B cell (primary cell): ENCODE results near the gene PTH2R. TPM values are rescaled to one million over a fixed set of nuclear protein-coding genes. Genes with fewer than 3 reads are reported as not detected.

Experiments used
- ATAC-seq: fragments of 200-7000 bp; cut with Tn5 transposase; one replicate; pipeline ENCODE4 v1.10.0; 2021; ENCODE audit warnings: low read depth, mild to moderate bottlenecking, moderate number of reproducible peaks, moderate library complexity
- CTCF ChIA-PET: fragments of 350-600 bp; sonication (Branson Sonifier 250); formaldehyde crosslinking; loops from one replicate; lab custom pipeline; 2021; ENCODE audit warnings: antibody characterized with exemption, inconsistent platforms; lab: Charles Lee
- POLR2A ChIA-PET: fragments of 350-600 bp; sonication (Branson Sonifier 250); formaldehyde crosslinking; loops from one replicate; lab custom pipeline; 2021; ENCODE audit warnings: antibody characterized with exemption; lab: Charles Lee
- DNase-seq: peaks from one replicate; pipeline ENCODE4 v3.0.0; 2013
- H2AFZ ChIP-seq: 2 replicates; pipeline ENCODE4 v1.6.1; 2012; ENCODE audit warnings: mild to moderate bottlenecking, low read depth, low read length; ENCODE audit not compliant: insufficient read depth, poor library complexity, severe bottlenecking
- H3K27ac ChIP-seq, 2 donors: 1 replicate in 1 of 2; 2 replicates in 1 of 2; pipeline ENCODE4 v1.5.1; 2012 to 2013; ENCODE audit warnings: low read length in 2 of 2, mild to moderate bottlenecking in 2 of 2, moderate library complexity in 1 of 2
- H3K27me3 ChIP-seq, 4 experiments: fragments of 200-600 bp in 1 of 4; sonication (generic) in 1 of 4; replicated peaks in 1 of 4; 1 replicate in 2 of 4; 2 replicates in 2 of 4; pipeline versions ENCODE4 v1.6.1 to v1.7.0; 2013 to 2016; ENCODE audit warnings: low read length in 3 of 4, mild to moderate bottlenecking in 2 of 4, mixed read lengths in 1 of 4, moderate library complexity in 1 of 4; ENCODE audit not compliant: insufficient read depth in 4 of 4, control insufficient read depth in 3 of 4; ENCODE audit errors: control extremely low read depth in 1 of 4
- H3K36me3 ChIP-seq, 2 experiments: replicated peaks in 1 of 2; 1 replicate in 1 of 2; 2 replicates in 1 of 2; pipeline versions ENCODE4 v1.6.1 to v1.7.1; 2013; ENCODE audit warnings: low read length in 1 of 2; ENCODE audit not compliant: insufficient read depth in 2 of 2, control insufficient read depth in 1 of 2; ENCODE audit errors: control extremely low read depth in 1 of 2, extremely low read depth in 1 of 2
- H3K4me1 ChIP-seq, 2 donors: fragments of 200-600 bp in 1 of 2; sonication (generic) in 1 of 2; 1 replicate in 1 of 2; 2 replicates in 1 of 2; pipeline versions ENCODE4 v1.5.1 to v1.6.1; 2013 to 2017; ENCODE audit warnings: low read length in 2 of 2; ENCODE audit not compliant: control insufficient read depth in 2 of 2, insufficient read depth in 2 of 2
- H3K4me2 ChIP-seq: replicated peaks from 2 replicates; pipeline ENCODE3; 2012; ENCODE audit warnings: mild to moderate bottlenecking, low read depth, low read length; ENCODE audit not compliant: poor library complexity, severe bottlenecking
- H3K4me3 ChIP-seq, 5 experiments: fragments of 200-600 bp in 1 of 5; sonication (generic) in 1 of 5; 1 replicate in 3 of 5; 2 replicates in 2 of 5; pipeline versions ENCODE4 v1.5.1 to v1.7.0; 2011 to 2016; ENCODE audit warnings: low read length in 4 of 5, mild to moderate bottlenecking in 4 of 5, low read depth in 2 of 5, control low read depth in 1 of 5, moderate library complexity in 1 of 5; ENCODE audit not compliant: insufficient read depth in 1 of 5; ENCODE audit errors: control extremely low read depth in 1 of 5, extremely low read depth in 1 of 5
- H3K79me2 ChIP-seq: fragments of 200-600 bp; sonication (generic); one replicate; pipeline ENCODE4 v1.6.0; 2016; ENCODE audit warnings: low read length; ENCODE audit not compliant: control insufficient read depth, insufficient read depth
- H3K9ac ChIP-seq: fragments of 200-600 bp; sonication (generic); 2 replicates; pipeline ENCODE4 v1.6.1; 2017; ENCODE audit warnings: mild to moderate bottlenecking, low read length, moderate library complexity
- H3K9me3 ChIP-seq, 3 donors: one replicate each; pipeline versions ENCODE4 v1.6.1 to v1.7.1; 2013; ENCODE audit warnings: low read length in 2 of 3; ENCODE audit not compliant: control insufficient read depth in 2 of 3, insufficient read depth in 1 of 3; ENCODE audit errors: control extremely low read depth in 1 of 3
- H4K20me1 ChIP-seq: 2 replicates; pipeline ENCODE4 v1.6.0; 2012; ENCODE audit warnings: mild to moderate bottlenecking, low read length; ENCODE audit not compliant: insufficient read depth, control insufficient read depth, poor library complexity, severe bottlenecking
- H3K27ac Mint-ChIP-seq: one replicate; pipeline ENCODE4 v1.8.0; 2021; ENCODE audit warnings: mixed read lengths
- H3K27me3 Mint-ChIP-seq: one replicate; pipeline ENCODE4 v1.8.0; 2021; ENCODE audit warnings: mixed read lengths
- H3K4me1 Mint-ChIP-seq: one replicate; pipeline ENCODE4 v1.8.0; 2021; ENCODE audit warnings: mixed read lengths
- H3K4me3 Mint-ChIP-seq: one replicate; pipeline ENCODE4 v1.8.0; 2021; ENCODE audit warnings: mixed read lengths
- H3K9me3 Mint-ChIP-seq: one replicate; pipeline ENCODE4 v1.8.0; 2022; ENCODE audit warnings: mixed read lengths; ENCODE audit not compliant: insufficient read depth
- EZH2 ChIP-seq: IDR thresholded peaks from 2 replicates; pipeline ENCODE4 v1.6.1; 2012; ENCODE audit warnings: borderline replicate concordance, low read depth, mild to moderate bottlenecking, moderate library complexity, low read length; ENCODE audit not compliant: insufficient read depth, poor library complexity, severe bottlenecking
- WGBS: methylation state at CpG from one replicate; pipeline ENCODE4 v1.1.5; 2013; ENCODE audit warnings: missing lambda C conversion rate; ENCODE audit not compliant: insufficient coverage; 5-methylcytosine and 5-hydroxymethylcytosine counted together
- intact Hi-C: fragments of 100-400 bp; cut with micrococcal nuclease; formaldehyde crosslinking; loops from one replicate; pipeline ENCODE4 v1.10.0; 2022
- polyA plus RNA-seq: library from polyadenylated mRNA; depleted of rRNA; stranded (reverse); fragments of >200 nt; gene quantifications from 2 replicates; pipeline ENCODE4 v1.2.3, GENCODE V29; 2012
- total RNA-seq, 2 donors: library from RNA; stranded (reverse); fragments of 120-200 nt in 1 of 2; gene quantifications; 1 replicate in 1 of 2; 2 replicates in 1 of 2; pipeline versions ENCODE4 v1.2.3 to v1.2.4, GENCODE V29; 2013 to 2022
- TF ChIP-seq, protein P1 (sequence below): fragments of 200-600 bp; IDR thresholded peaks from one replicate; pipeline ENCODE4 v1.8.0; 2022; ENCODE audit warnings: antibody characterized with exemption, mild to moderate bottlenecking

The PTH2R gene
- total and polyA plus RNA-seq, 2 donors (not counting 1 experiment from before 2014, with no cell fraction given): 0.34 to 0.84 TPM

DNA sequence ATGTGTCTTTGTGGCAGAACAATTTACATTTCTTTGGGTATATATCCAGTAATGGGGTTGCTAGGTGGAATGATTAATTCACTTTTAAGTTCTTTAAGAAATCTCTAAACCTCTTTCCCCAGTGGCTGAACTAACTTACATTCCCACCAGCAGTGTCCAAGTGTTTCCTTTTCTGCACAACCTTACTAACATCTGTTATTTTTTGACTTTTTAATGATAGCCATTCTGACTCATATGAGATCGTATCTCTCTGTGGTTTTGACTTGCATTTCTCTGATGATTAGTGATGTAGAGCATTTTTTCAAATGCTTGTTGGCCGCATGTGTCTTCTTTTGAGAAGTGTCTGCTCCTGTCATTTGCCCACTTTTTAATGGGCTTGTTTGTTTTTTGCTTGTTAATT, 43.1 kb upstream of the PTH2R start:
- Histone ChIP-seq H3K9me3 (peaks cover 1 to 19% (median 4%) of the 10 kb centered on the region in 3 donors), H4K20me1 (no peaks in the 10 kb centered on the region), H3K27me3 (no peaks in the 10 kb centered on the region), H3K4me3 (no peak overlapping the region), H3K4me2 (no peak overlapping the region), H3K79me2 (no peaks in the 10 kb centered on the region), H3K36me3 (peaks cover 0 to 8% of the 10 kb centered on the region in 2 experiments), H3K4me1 (peaks cover 7 to 8% of the 10 kb centered on the region in 2 donors), H2AFZ (no peak overlapping the region), H3K27ac (no peak overlapping the region), H3K9ac (no peak overlapping the region)
- ATAC-seq (no peak), DNase-seq (no peak)
- H3K4me1 Mint-ChIP-seq: peaks cover 16% of the 10 kb centered on the region
- ChIA-PET CTCF (no interaction called here), POLR2A (no interaction called here)
- no peaks in the 10 kb centered on the region for H3K27me3 Mint-ChIP-seq
- TF ChIP-seq EZH2: no peak
- TF ChIP-seq, protein P1, sequence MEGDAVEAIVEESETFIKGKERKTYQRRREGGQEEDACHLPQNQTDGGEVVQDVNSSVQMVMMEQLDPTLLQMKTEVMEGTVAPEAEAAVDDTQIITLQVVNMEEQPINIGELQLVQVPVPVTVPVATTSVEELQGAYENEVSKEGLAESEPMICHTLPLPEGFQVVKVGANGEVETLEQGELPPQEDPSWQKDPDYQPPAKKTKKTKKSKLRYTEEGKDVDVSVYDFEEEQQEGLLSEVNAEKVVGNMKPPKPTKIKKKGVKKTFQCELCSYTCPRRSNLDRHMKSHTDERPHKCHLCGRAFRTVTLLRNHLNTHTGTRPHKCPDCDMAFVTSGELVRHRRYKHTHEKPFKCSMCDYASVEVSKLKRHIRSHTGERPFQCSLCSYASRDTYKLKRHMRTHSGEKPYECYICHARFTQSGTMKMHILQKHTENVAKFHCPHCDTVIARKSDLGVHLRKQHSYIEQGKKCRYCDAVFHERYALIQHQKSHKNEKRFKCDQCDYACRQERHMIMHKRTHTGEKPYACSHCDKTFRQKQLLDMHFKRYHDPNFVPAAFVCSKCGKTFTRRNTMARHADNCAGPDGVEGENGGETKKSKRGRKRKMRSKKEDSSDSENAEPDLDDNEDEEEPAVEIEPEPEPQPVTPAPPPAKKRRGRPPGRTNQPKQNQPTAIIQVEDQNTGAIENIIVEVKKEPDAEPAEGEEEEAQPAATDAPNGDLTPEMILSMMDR: no peak
- no peaks in the 10 kb centered on the region for H3K9me3 Mint-ChIP-seq
- WGBS: 20% methylated on average over 1 of the region's 2 CpGs
- H3K27ac Mint-ChIP-seq: no peak overlapping the region
- intact Hi-C loops: no loop called here
- H3K4me3 Mint-ChIP-seq: no peak overlapping the region

- ATAC-seq (peak; percentile 83), DNase-seq (peak; percentile 73)
- WGBS: no CpG with 5 or more reads among the region's 4 CpGs
- Histone ChIP-seq H2AFZ (peak overlapping the region; percentile 66), H3K9me3 (peaks cover 0 to 4% (median 1%) of the 10 kb centered on the region in 3 donors), H3K27ac (peak overlapping the region; percentile 75 to 86), H3K27me3 (no peaks in the 10 kb centered on the region), H4K20me1 (no peaks in the 10 kb centered on the region), H3K4me2 (peak overlapping the region; percentile 74), H3K4me1 (peaks cover 7 to 8% of the 10 kb centered on the region in 2 donors), H3K36me3 (no peaks in the 10 kb centered on the region), H3K4me3 (peak overlapping the region; percentile 24 to 65 (median 35)), H3K79me2 (no peaks in the 10 kb centered on the region), H3K9ac (peak overlapping the region; percentile 57)
- POLR2A ChIA-PET: no interaction called here
- CTCF ChIA-PET: interaction anchor here (0.6 to 1.2 kb wide), 3 partner anchors 11 to 593 kb away, joined by 3 to 4 read pairs (median 3); no protein-coding TSS in a partner anchor
- no peak for TF ChIP-seq EZH2
- TF ChIP-seq, protein P1: no peak
- H3K27ac Mint-ChIP-seq: peak overlapping the region; percentile 78
- H3K4me1 Mint-ChIP-seq: peaks cover 15% of the 10 kb centered on the region
- peak overlapping the region; percentile 77 for H3K4me3 Mint-ChIP-seq
- no peaks in the 10 kb centered on the region for H3K27me3 Mint-ChIP-seq
- intact Hi-C loops: no loop called here
- no peaks in the 10 kb centered on the region for H3K9me3 Mint-ChIP-seq
These were observed 40.1 kb upstream of the PTH2R start for GRCh38 chr2:208366215-208367127.
